ENCODE results near the gene PLEKHM3.

- TF ChIP-seq CTCF (IDR thresholded peaks at IDR 0.05; ENCODE audit: insufficient read depth, low read length) (no peak), GABPA (IDR thresholded peaks at IDR 0.05; ENCODE audit: low read depth) (no peak)
Measured at GRCh38 chr2:208049006-208049405, 23.7 kb upstream of the PLEKHM3 start.
